ENCODE data around the gene NENF.

The NENF gene

GRCh38 chr1:212459656-212460055 lies 26.9 kb downstream of the NENF start:
- no peak for DNase-seq (ENCODE audit: low read depth)
- TF ChIP-seq CTCF (conservative IDR thresholded peaks at IDR 0.05; ENCODE audit: low read depth, low read length) = no peak
- no peak overlapping the region for H3K4me3 ChIP-seq (ENCODE audit: low read depth, low read length)

GRCh38 chr1:212460376-212460775 lies 27.7 kb downstream of the NENF start:
- no peak overlapping the region for H3K4me3 ChIP-seq (ENCODE audit: low read depth, low read length)
- no peak for TF ChIP-seq CTCF (conservative IDR thresholded peaks at IDR 0.05; ENCODE audit: low read depth, low read length)
- DNase-seq (ENCODE audit: low read depth) = no peak

- no peak for TF ChIP-seq CTCF (conservative IDR thresholded peaks at IDR 0.05; ENCODE audit: low read depth, low read length)
- H3K4me3 ChIP-seq (ENCODE audit: low read depth, low read length) = no peak overlapping the region
- no peak for DNase-seq (ENCODE audit: low read depth)
These were observed 29.4 kb downstream of the NENF start for GRCh38 chr1:212461916-212462660.

- TF ChIP-seq CTCF (conservative IDR thresholded peaks at IDR 0.05; ENCODE audit: low read depth, low read length) = no peak
- no peak overlapping the region for H3K4me3 ChIP-seq (ENCODE audit: low read depth, low read length)
- DNase-seq (ENCODE audit: low read depth) = no peak
These were observed 31.0 kb downstream of the NENF start for GRCh38 chr1:212463565-212464285.

GRCh38 chr1:212465311-212465710 lies 32.6 kb downstream of the NENF start:
- no peak for DNase-seq (ENCODE audit: low read depth)
- no peak overlapping the region for H3K4me3 ChIP-seq (ENCODE audit: low read depth, low read length)
- TF ChIP-seq CTCF (conservative IDR thresholded peaks at IDR 0.05; ENCODE audit: low read depth, low read length) = no peak

GRCh38 chr1:212466437-212466836 lies 33.7 kb downstream of the NENF start:
- DNase-seq (ENCODE audit: low read depth) = no peak
- no peak for TF ChIP-seq CTCF (conservative IDR thresholded peaks at IDR 0.05; ENCODE audit: low read depth, low read length)
- no peak overlapping the region for H3K4me3 ChIP-seq (ENCODE audit: low read depth, low read length)
